Neural cell (in vitro differentiated cells): ENCODE measurements around the gene CREBRF.

Experiments used
- EP300 ChIP-seq: fragments of 450-650 bp; conservative IDR thresholded peaks from 2 replicates; pipeline ENCODE4 v1.6.1; 2014; ENCODE audit warnings: antibody characterized with exemption, mild to moderate bottlenecking, moderate library complexity; ENCODE audit not compliant: poor library complexity, severe bottlenecking
- RAD21 ChIP-seq: fragments of 450-650 bp; conservative IDR thresholded peaks from 2 replicates; pipeline ENCODE4 v1.6.1; 2014; ENCODE audit warnings: antibody characterized with exemption, mild to moderate bottlenecking, moderate library complexity

- TF ChIP-seq RAD21 (no peak), EP300 (no peak)
Measured at GRCh38 chr5:173093606-173094005, 37.5 kb downstream of the CREBRF start.
